ENCODE measurements around the gene ZNF784. TPM values are rescaled to one million over a fixed set of nuclear protein-coding genes. Genes with fewer than 3 reads are reported as not detected.

ZNF784 gene
- total and polyA plus RNA-seq, 2 of the 8 experiments (the other 6 are each of a cell fraction or from before 2014, with no cell fraction given), result 6.5 to 8.0 TPM

- CTCF ChIA-PET (ENCODE audit: partially characterized antibody), result interaction anchor here (4.0 to 6.9 kb wide), 3 partner anchors 7 to 13 kb away, joined by 18 to 56 read pairs (median 30); no protein-coding TSS in a partner anchor
- peak overlapping the region; percentile 91 for H3K4ac ChIP-seq (replicated peaks; ENCODE audit: insufficient read length, low read depth, low read length)
- H3K23me2 ChIP-seq (ENCODE audit: low read depth, low read length), result peaks cover 36% of the 10 kb centered on the region
- TF ChIP-seq BCL11A (IDR thresholded peaks at IDR 0.05; ENCODE audit: low read depth in 2 of 2, low read length in 2 of 2), result no peak
- no peak for TF ChIP-seq TBP (IDR thresholded peaks at IDR 0.05; ENCODE audit: low read depth, low read length)
- no peak for TF ChIP-seq CHD2 (IDR thresholded peaks at IDR 0.05; ENCODE audit: low read length)
- no peak for TF ChIP-seq PHF8 (conservative IDR thresholded peaks at IDR 0.05; ENCODE audit: low read depth, low read length)
- H4K91ac ChIP-seq (replicated peaks; ENCODE audit: insufficient read length, low read length), result no peak overlapping the region
- H4K20me1 ChIP-seq (replicated peaks in 1 of 2; ENCODE audit: control insufficient read depth in 1 of 2, insufficient read depth in 2 of 2, low read length in 2 of 2), result peaks cover 0 to 5% of the 10 kb centered on the region in 2 experiments
- 58% methylated on average over 11 of the region's 12 CpGs; no CpG with 5 or more reads in 1 of the 2 experiments for WGBS, 2 experiments (ENCODE audit: extremely low coverage in 1 of 2, insufficient coverage in 1 of 2, insufficient read length in 1 of 2, insufficient replicate concordance in 2 of 2, low coverage in 1 of 2, low lambda C conversion rate in 2 of 2, missing lambda C conversion rate in 1 of 2)
- DNase-seq (ENCODE audit: low read depth in 1 of 2, low spot score in 2 of 2) (no peak), FAIRE-seq (no peak)
- peak overlapping the region; percentile 74 to 98 (median 88) for H3K4me3 ChIP-seq (ENCODE audit: extremely low read depth in 1 of 4, insufficient read depth in 2 of 4, low read depth in 3 of 4, low read length in 4 of 4)
- H3K4me1 ChIP-seq (replicated peaks in 1 of 4; ENCODE audit: control insufficient read depth in 3 of 4, insufficient read depth in 4 of 4, low read length in 3 of 4), result peaks cover 0 to 22% (median 12%) of the 10 kb centered on the region in 4 experiments; a peak in 6 of 7 replicates
- H4K5ac ChIP-seq (ENCODE audit: insufficient read length, low read depth, low read length), result no peak overlapping the region
- peak overlapping the region; percentile 52 to 88 (median 75) for H3K9ac ChIP-seq (replicated peaks in 1 of 4; ENCODE audit: extremely low read depth in 1 of 4, low read depth in 3 of 4, low read length in 3 of 4)
- H3K9me3 ChIP-seq (ENCODE audit: insufficient read depth in 2 of 2, low read depth in 1 of 2, low read length in 1 of 2), result no peaks in the 10 kb centered on the region; a peak in 1 of 4 replicates
- no peak overlapping the region for H2AK5ac ChIP-seq (ENCODE audit: low read depth, low read length)
- peak overlapping the region; percentile 90 for H3K56ac ChIP-seq (replicated peaks; ENCODE audit: insufficient read length, low read depth, low read length)
- no peaks in the 10 kb centered on the region for H3K27me3 ChIP-seq (replicated peaks in 1 of 4; ENCODE audit: control insufficient read depth in 3 of 4, extremely low read depth in 1 of 4, insufficient read depth in 3 of 4, low read length in 3 of 4)
- H2BK12ac ChIP-seq (ENCODE audit: low read depth, low read length), result no peak overlapping the region
- H3K18ac ChIP-seq (ENCODE audit: extremely low read depth, low read length), result peak overlapping the region; percentile 48; the same call in 1 of the 2 replicates
- POLR2A ChIA-PET (ENCODE audit: partially characterized antibody), result interaction anchor here (0.6 to 9.2 kb wide), 5 partner anchors 9 to 1195 kb away, joined by 3 to 96 read pairs (median 3); partner anchors contain the start of gene LENG8
- H3K14ac ChIP-seq (ENCODE audit: insufficient read length), result no peak overlapping the region
- H3K4me2 ChIP-seq (ENCODE audit: insufficient read depth in 1 of 2, low read depth in 2 of 2, low read length in 2 of 2), result peak overlapping the region; percentile 90 to 99
- H2BK20ac ChIP-seq (ENCODE audit: low read length), result no peak overlapping the region
- peak overlapping the region; percentile 59 for H4K8ac ChIP-seq (ENCODE audit: extremely low read depth, insufficient read depth, low read length)
- peaks cover 11% of the 10 kb centered on the region for H3K79me1 ChIP-seq (ENCODE audit: low read depth, low read length)
- peak overlapping the region; percentile 48 for H3K27ac ChIP-seq (ENCODE audit: low read depth, low read length)
- no peak overlapping the region for H3K23ac ChIP-seq (ENCODE audit: insufficient read length)
- no peak overlapping the region for H2AFZ ChIP-seq (ENCODE audit: low read length)
- H2BK120ac ChIP-seq (replicated peaks; ENCODE audit: low read depth, low read length), result no peak overlapping the region
- peaks cover 7 to 13% (median 10%) of the 10 kb centered on the region in 4 experiments for H3K36me3 ChIP-seq (ENCODE audit: control insufficient read depth in 2 of 4, insufficient read depth in 4 of 4, low read length in 3 of 4)
- no peak overlapping the region for H2BK15ac ChIP-seq (ENCODE audit: low read length)
- 0 out of 2 replicates have a peak overlapping the region, but pooled peaks have one; percentile 35 for H2BK5ac ChIP-seq (ENCODE audit: low read depth, low read length)
- peaks cover 4 to 21% of the 10 kb centered on the region in 2 experiments; a peak in 3 of 4 replicates for H3K79me2 ChIP-seq (ENCODE audit: control insufficient read depth in 1 of 2, insufficient read depth in 2 of 2, low read length in 2 of 2)
Measured at GRCh38 chr19:55644191-55644833, 19.9 kb upstream of the ZNF784 start.
